ENCODE data around the gene SLC26A8. TPM values are rescaled to one million over a fixed set of nuclear protein-coding genes. Genes with fewer than 3 reads are reported as not detected.
A peak's percentile ranks its signal among the peaks of the same experiment; 100 is the strongest.

Gene SLC26A8
- total RNA-seq, 1 donor from 2014 or later = 1.2 TPM

GRCh38 chr6:35960187-35960586 is 64.3 kb downstream of the SLC26A8 start:
- Histone ChIP-seq H3K36me3 (no peaks in the 10 kb centered on the region), H3K4me1 (no peaks in the 10 kb centered on the region), H3K27ac (no peak overlapping the region), H3K9me3 (no peaks in the 10 kb centered on the region), H3K27me3 (ENCODE audit: low read depth) (no peaks in the 10 kb centered on the region), H3K4me3 (no peak overlapping the region)
- TF ChIP-seq, protein P1, sequence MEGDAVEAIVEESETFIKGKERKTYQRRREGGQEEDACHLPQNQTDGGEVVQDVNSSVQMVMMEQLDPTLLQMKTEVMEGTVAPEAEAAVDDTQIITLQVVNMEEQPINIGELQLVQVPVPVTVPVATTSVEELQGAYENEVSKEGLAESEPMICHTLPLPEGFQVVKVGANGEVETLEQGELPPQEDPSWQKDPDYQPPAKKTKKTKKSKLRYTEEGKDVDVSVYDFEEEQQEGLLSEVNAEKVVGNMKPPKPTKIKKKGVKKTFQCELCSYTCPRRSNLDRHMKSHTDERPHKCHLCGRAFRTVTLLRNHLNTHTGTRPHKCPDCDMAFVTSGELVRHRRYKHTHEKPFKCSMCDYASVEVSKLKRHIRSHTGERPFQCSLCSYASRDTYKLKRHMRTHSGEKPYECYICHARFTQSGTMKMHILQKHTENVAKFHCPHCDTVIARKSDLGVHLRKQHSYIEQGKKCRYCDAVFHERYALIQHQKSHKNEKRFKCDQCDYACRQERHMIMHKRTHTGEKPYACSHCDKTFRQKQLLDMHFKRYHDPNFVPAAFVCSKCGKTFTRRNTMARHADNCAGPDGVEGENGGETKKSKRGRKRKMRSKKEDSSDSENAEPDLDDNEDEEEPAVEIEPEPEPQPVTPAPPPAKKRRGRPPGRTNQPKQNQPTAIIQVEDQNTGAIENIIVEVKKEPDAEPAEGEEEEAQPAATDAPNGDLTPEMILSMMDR (IDR thresholded peaks at IDR 0.05) = no peak
- DNase-seq (no peak), ATAC-seq (no peak)
- intact Hi-C loops (cut with DNase I) = no loop called here

DNA sequence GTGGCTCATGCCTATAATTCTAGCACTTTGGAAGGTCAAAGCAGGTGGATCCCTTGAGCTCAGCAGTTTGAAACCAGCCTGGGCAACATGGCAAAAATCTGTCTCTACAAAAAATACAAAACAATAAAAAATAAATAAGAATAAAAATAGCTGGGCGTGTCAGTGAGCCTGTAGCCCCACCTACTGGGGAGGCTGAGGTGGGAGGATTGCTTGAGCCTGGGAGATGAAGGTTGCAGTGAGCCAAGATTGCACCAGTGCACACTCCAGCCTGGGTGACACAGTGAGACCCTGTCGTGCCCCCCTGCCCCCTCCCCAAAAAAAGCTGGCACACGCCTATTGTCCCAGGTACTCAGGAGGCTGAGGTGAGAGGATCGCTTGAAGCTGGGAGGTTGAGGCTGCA is 68.5 kb downstream of the SLC26A8 start:
- TF ChIP-seq, protein P1 (IDR thresholded peaks at IDR 0.05) = peak; percentile 22
- no peaks in the 10 kb centered on the region for H3K27me3 ChIP-seq (ENCODE audit: low read depth)
- no peaks in the 10 kb centered on the region for H3K36me3 ChIP-seq
- H3K27ac ChIP-seq = no peak overlapping the region
- no peaks in the 10 kb centered on the region for H3K4me1 ChIP-seq
- H3K9me3 ChIP-seq = no peaks in the 10 kb centered on the region
- DNase-seq (no peak), ATAC-seq (no peak)
- H3K4me3 ChIP-seq = no peak overlapping the region
- intact Hi-C loops (cut with DNase I) = no loop called here

GRCh38 chr6:35955521-35955920 is 68.9 kb downstream of the SLC26A8 start:
- ATAC-seq (no peak), DNase-seq (no peak)
- Histone ChIP-seq H3K36me3 (no peaks in the 10 kb centered on the region), H3K4me3 (no peak overlapping the region), H3K27ac (no peak overlapping the region), H3K4me1 (no peaks in the 10 kb centered on the region), H3K9me3 (no peaks in the 10 kb centered on the region), H3K27me3 (ENCODE audit: low read depth) (no peaks in the 10 kb centered on the region)
- TF ChIP-seq, protein P1 (IDR thresholded peaks at IDR 0.05) = no peak
- intact Hi-C loops (cut with DNase I) = no loop called here

DNA sequence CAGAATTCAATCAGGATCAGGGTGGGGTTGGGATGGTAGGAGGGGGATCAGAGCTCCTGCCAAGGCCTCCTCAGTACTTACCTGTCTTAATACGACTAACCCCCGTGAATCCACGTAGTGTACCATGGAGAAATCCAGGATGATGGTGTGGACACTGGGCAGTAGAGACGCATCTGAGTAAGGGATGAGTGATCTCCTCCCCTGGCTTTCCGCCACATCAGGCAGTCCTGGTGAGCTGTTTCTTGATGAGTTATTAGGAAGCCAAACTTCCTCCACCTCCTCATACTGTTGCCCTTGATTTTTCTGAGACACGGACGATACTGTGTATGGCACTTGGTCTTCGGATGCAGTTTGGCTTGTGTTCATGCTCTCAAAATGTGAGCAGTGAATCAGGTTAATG is 69.4 kb downstream of the SLC26A8 start:
- Histone ChIP-seq H3K36me3 (no peaks in the 10 kb centered on the region), H3K9me3 (no peaks in the 10 kb centered on the region), H3K4me1 (no peaks in the 10 kb centered on the region), H3K4me3 (no peak overlapping the region), H3K27ac (no peak overlapping the region), H3K27me3 (ENCODE audit: low read depth) (no peaks in the 10 kb centered on the region)
- DNase-seq (no peak), ATAC-seq (no peak)
- TF ChIP-seq, protein P1 (IDR thresholded peaks at IDR 0.05) = no peak
- intact Hi-C loops (cut with DNase I) = no loop called here

DNA sequence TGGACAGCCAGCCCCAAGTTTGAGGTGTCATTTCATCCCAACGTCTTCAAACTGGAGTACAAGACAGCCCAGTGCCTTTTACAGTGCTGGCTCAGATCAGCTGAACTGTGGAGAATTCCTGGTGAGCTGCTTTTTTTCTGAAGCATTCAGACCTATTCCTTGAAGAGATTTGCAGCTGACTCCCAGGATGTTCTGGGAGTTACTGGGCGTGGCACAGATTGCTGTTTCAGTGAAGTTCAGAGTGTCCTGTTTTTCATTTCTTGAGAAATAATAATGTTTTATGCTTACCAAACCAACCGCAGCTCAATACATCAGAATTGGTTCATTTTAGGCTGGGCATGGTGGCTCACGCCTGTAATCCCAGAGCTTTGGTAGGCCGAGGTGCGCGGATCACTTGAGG is 70.1 kb downstream of the SLC26A8 start:
- Histone ChIP-seq H3K4me1 (no peaks in the 10 kb centered on the region), H3K4me3 (no peak overlapping the region), H3K9me3 (no peaks in the 10 kb centered on the region), H3K27ac (no peak overlapping the region), H3K36me3 (no peaks in the 10 kb centered on the region), H3K27me3 (ENCODE audit: low read depth) (no peaks in the 10 kb centered on the region)
- TF ChIP-seq, protein P1 (IDR thresholded peaks at IDR 0.05) = no peak
- DNase-seq (no peak), ATAC-seq (no peak)
- intact Hi-C loops (cut with DNase I) = no loop called here

DNA sequence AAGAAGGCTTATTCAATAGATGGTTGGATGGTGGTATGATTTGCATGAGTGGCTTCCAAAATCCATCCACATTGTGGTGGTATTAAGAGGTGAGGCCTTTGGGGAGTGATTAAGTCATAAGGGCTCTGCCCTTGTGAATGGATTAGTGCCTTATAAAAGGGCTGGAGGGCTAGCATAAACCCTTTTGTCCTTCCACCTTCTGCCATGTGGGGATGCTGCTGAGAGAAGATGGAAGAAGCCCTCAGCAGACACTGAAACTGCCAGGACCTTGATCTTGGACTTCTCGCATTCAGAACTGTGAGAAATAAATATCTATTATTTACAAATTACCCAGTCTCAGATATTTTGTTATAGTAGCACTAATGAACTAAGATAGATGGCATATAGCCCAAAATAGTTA is 75.7 kb downstream of the SLC26A8 start:
- no peaks in the 10 kb centered on the region for H3K27me3 ChIP-seq (ENCODE audit: low read depth)
- no peak overlapping the region for H3K27ac ChIP-seq
- ATAC-seq = no peak
- DNase-seq = no peak
- TF ChIP-seq, protein P1 (IDR thresholded peaks at IDR 0.05) = no peak
- H3K36me3 ChIP-seq = no peaks in the 10 kb centered on the region
- H3K9me3 ChIP-seq = no peaks in the 10 kb centered on the region
- no peak overlapping the region for H3K4me3 ChIP-seq
- intact Hi-C loops (cut with DNase I) = no loop called here
- no peaks in the 10 kb centered on the region for H3K4me1 ChIP-seq

Measured in lower lobe of right lung (tissue), 2 donors.